HL-60/S4 (cell line): ENCODE data around the gene GPR32.
"Not testable (repeated sequence)": the region's sequence is repeated elsewhere in the genome, so short reads cannot be mapped to it uniquely, and the experiment has no call there.

Source experiments
- in situ Hi-C: fragments of 300-500 bp; cut with MboI; formaldehyde crosslinking; loops from 2 replicates; pipeline ENCODE4 v1.14.3; 2022; ENCODE audit warnings: low sequenced_read_pairs

GPR32 gene

GRCh38 chr19:50770164-50770563 is at the start of gene GPR32:
TSS of gene GPR32 (plus strand) at chr19:50770464. CDS start at chr19:50770601, 137 bp downstream.
- in situ Hi-C loops, result not testable (repeated sequence)

- in situ Hi-C loops, result no loop called here
These were observed 49.3 kb upstream of the GPR32 start for GRCh38 chr19:50720921-50721381.

GRCh38 chr19:50721441-50722137 is 48.7 kb upstream of the GPR32 start:
- in situ Hi-C loops, result no loop called here

GRCh38 chr19:50722201-50723013 is 47.9 kb upstream of the GPR32 start:
- in situ Hi-C loops, result no loop called here

- in situ Hi-C loops, result no loop called here
These were observed 47.2 kb upstream of the GPR32 start, which contains the start of gene CLEC11A for GRCh38 chr19:50723069-50723468. TSS of gene CLEC11A (plus strand) at chr19:50723364. CDS start at chr19:50723526, 162 bp downstream.

GRCh38 chr19:50723735-50724521 is 46.3 kb upstream of the GPR32 start:
- in situ Hi-C loops, result no loop called here

- in situ Hi-C loops, result no loop called here
These were observed 45.6 kb upstream of the GPR32 start for GRCh38 chr19:50724522-50725217.

- in situ Hi-C loops, result no loop called here
These were observed 44.9 kb upstream of the GPR32 start for GRCh38 chr19:50725218-50725910.

- in situ Hi-C loops, result no loop called here
These were observed 44.4 kb upstream of the GPR32 start for GRCh38 chr19:50725911-50726230.

- in situ Hi-C loops, result no loop called here
These were observed 42.1 kb upstream of the GPR32 start for GRCh38 chr19:50728084-50728737.

GRCh38 chr19:50729894-50730293 is 40.4 kb upstream of the GPR32 start:
- in situ Hi-C loops, result no loop called here

GRCh38 chr19:50735869-50736268 is 34.4 kb upstream of the GPR32 start:
- in situ Hi-C loops, result no loop called here

- in situ Hi-C loops, result no loop called here
These were observed 33.9 kb upstream of the GPR32 start for GRCh38 chr19:50736338-50736737.

GRCh38 chr19:50739132-50739913 is 30.9 kb upstream of the GPR32 start:
- in situ Hi-C loops, result no loop called here

GRCh38 chr19:50739914-50740426 is 30.3 kb upstream of the GPR32 start:
- in situ Hi-C loops, result no loop called here

- in situ Hi-C loops, result no loop called here
These were observed 28.9 kb upstream of the GPR32 start for GRCh38 chr19:50741179-50741933.

GRCh38 chr19:50743537-50743936 is 26.7 kb upstream of the GPR32 start:
- in situ Hi-C loops, result no loop called here

- in situ Hi-C loops, result no loop called here
These were observed 25.0 kb upstream of the GPR32 start for GRCh38 chr19:50745221-50745620.
